Testis (tissue), 2 donors: ENCODE measurements around the gene ANTXR2.

Experiments
- POLR2A ChIP-seq: fragments of 450-650 bp; IDR thresholded peaks from one replicate; pipeline ENCODE4 v1.6.1; 2017; ENCODE audit warnings: antibody characterized with exemption, mild to moderate bottlenecking, moderate library complexity
- TF ChIP-seq, protein P1 (sequence below), 3 experiments: fragments of 450-650 bp in 2 of 3; fragments of 200-600 bp in 1 of 3; sonication (generic) in 1 of 3; IDR thresholded peaks; one replicate each; pipeline ENCODE4 v1.5.1; 2016 to 2019; ENCODE audit warnings: antibody characterized with exemption in 3 of 3, mild to moderate bottlenecking in 2 of 3, moderate library complexity in 1 of 3

DNA sequence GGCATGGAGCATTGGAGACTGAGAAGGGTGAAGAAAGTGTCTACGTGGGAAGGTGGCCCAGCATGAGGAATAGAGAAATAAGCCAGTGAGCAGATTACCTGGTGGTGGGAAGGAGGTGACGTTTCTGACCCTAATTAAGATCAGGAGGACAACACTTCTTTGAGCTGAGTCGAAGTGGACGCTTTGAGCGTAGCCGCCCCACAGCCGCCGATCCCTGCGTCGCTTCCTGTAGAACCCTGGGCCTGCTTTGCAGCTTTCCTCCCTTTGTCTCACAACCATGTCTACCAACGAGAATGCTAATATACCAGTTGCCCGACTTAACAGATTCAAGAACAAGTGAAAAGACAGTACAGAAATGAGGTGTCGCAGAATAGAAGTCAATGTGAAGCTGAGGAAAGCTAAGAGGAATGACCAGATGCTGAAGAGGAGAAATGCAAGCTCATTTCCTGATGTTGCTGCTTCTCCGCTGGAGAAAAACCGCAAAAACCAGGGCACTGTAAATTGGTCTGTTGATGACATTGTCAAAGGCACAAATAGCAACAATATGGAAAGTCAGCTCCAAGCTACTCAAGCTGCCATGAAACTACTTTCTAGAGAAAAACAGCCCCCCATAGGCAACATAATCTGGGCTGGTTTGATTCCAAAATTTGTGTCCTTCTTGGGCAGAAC, 6.4 kb upstream of the ANTXR2 start:
- TF ChIP-seq, protein P1, sequence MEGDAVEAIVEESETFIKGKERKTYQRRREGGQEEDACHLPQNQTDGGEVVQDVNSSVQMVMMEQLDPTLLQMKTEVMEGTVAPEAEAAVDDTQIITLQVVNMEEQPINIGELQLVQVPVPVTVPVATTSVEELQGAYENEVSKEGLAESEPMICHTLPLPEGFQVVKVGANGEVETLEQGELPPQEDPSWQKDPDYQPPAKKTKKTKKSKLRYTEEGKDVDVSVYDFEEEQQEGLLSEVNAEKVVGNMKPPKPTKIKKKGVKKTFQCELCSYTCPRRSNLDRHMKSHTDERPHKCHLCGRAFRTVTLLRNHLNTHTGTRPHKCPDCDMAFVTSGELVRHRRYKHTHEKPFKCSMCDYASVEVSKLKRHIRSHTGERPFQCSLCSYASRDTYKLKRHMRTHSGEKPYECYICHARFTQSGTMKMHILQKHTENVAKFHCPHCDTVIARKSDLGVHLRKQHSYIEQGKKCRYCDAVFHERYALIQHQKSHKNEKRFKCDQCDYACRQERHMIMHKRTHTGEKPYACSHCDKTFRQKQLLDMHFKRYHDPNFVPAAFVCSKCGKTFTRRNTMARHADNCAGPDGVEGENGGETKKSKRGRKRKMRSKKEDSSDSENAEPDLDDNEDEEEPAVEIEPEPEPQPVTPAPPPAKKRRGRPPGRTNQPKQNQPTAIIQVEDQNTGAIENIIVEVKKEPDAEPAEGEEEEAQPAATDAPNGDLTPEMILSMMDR (IDR thresholded peaks at IDR 0.05), result no peak
- TF ChIP-seq POLR2A, result no peak
